Tongue (tissue), 2 donors: ENCODE data around the gene FAM117B. TPM values are rescaled to one million over a fixed set of nuclear protein-coding genes. Genes with fewer than 3 reads are reported as not detected.

Experiments
- DNase-seq: peaks from one replicate; pipeline ENCODE4 v3.0.0-alpha.2; 2015
- total RNA-seq: library from RNA; depleted of rRNA; stranded (reverse); fragments of >200 nt; gene quantifications from one replicate; pipeline ENCODE4 v1.2.3, GENCODE V29; 2014

Gene FAM117B
- total RNA-seq, 1 donor from 2014 or later, result 8.1 TPM

- no peak for DNase-seq
Observed at GRCh38 chr2:202762556-202762955, 127.8 kb downstream of the FAM117B start.

- no peak for DNase-seq
Observed at GRCh38 chr2:202763916-202764315, 129.1 kb downstream of the FAM117B start.

GRCh38 chr2:202764991-202765390 lies 130.2 kb downstream of the FAM117B start:
- no peak for DNase-seq

- DNase-seq, result peak; percentile 11
Observed at GRCh38 chr2:202765436-202765835, 130.7 kb downstream of the FAM117B start.

GRCh38 chr2:202768273-202768672 lies 133.5 kb downstream of the FAM117B start:
- no peak for DNase-seq

- peak; percentile 13 for DNase-seq
Observed at GRCh38 chr2:202769201-202769600, 134.4 kb downstream of the FAM117B start.

GRCh38 chr2:202771336-202771735 lies 136.6 kb downstream of the FAM117B start:
- no peak for DNase-seq

DNA sequence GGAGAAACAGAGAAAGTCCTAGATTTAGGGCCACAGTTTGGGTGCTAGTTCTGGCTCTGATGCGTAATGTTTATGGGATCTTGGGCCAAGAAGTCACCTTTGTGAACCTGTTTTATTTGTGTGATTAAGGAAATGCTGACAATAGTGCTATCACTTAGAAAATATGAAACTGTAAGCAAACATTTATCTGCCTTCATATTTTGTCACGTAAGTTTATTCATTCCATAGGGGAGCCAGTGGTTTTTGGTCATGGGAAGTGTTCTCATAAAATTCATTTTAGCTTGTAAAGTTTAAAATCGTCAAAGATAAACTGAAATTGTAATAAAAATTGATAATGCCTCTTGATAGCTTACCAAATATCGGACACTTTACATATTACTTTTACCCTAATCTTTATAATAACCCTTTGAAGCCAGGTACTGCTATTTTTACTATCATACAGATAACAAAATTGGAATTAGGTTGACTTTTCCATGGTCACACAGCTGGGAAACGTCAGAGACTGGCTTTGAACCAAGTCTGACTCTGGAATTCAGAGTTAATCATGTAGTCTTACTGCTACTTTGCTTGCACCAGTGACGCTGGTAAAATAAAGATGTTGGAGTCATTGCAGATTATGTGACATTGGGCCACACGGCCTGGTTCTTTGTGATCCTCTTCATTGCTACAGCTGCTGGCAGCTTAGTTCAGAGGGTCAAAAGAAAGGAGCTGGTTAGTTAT lies 137.1 kb downstream of the FAM117B start:
- peak; percentile 9 for DNase-seq

GRCh38 chr2:202773301-202773973 lies 138.7 kb downstream of the FAM117B start:
- DNase-seq, result no peak

DNA sequence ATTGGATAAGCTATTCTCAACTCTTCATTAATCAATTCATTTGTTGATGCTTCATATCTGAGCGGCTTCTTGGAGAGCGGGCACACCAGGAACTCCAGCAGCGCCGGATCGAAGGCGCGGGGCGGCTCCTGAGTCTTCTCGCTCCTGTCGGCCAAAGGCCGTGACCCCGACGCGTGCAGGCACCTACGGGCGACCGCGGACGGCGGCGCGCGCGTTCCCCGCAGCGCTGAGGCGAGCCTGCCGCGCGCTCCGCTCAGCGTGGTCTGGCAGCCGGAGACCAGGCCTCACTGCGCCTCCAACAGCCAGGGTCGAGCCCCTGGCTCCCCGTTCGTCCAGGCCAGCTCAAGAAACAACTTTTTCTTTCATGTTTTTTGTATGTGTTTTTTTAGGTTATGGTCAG lies 139.3 kb downstream of the FAM117B start:
- no peak for DNase-seq

DNA sequence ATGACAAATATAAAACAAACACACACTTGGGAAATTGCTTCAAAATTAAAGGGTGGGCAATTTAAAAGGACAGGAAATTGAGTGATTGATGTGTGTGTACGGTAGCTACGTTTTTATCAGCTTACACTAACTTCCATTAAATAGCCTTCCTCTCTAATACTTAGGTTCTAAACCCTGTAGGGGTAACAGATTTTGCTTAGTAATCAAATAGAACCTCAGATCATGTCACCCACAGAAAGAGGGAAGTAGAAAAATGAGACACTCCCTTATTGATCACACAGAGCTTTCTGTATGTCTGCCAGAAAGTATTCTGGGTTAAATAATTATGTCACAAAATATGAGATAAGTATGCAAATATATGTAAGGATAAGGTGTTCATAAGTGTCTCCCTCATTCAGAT lies 143.4 kb downstream of the FAM117B start:
- DNase-seq, result no peak

DNA sequence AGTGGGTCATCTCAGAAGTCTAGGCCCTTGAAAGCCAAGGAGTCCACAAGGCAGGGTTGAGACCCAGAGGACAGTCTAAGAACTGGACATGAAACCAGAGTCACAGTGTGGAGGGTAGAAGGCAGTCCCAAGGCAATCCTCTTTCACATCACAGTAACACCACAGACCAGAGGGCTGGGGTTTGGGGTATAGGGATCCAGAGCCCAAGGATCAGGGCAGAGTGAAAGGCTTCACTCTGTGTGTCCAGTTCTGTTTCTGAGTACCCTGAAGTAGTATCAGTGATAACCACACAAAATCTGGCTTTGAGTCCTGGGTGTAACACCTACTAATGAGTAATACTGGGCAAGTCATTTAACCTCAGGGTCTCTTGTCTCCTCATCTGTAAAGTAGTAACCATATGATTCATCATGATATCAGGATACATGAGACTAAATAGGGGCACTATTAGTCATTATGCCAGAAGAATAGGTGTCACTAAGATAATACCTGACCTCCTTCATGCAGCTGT lies 145.8 kb downstream of the FAM117B start:
- no peak for DNase-seq

GRCh38 chr2:202782940-202783558 lies 148.3 kb downstream of the FAM117B start:
- DNase-seq, result no peak

GRCh38 chr2:202786842-202787241 lies 152.1 kb downstream of the FAM117B start:
- no peak for DNase-seq

- no peak for DNase-seq
Observed at GRCh38 chr2:202790676-202791075, 155.9 kb downstream of the FAM117B start.

GRCh38 chr2:202797944-202798343 lies 163.2 kb downstream of the FAM117B start:
- no peak for DNase-seq

GRCh38 chr2:202805911-202806310 lies 171.1 kb downstream of the FAM117B start:
- peak; percentile 50 for DNase-seq

GRCh38 chr2:202807431-202808138 lies 172.8 kb downstream of the FAM117B start:
- DNase-seq, result peak; percentile 45

DNA sequence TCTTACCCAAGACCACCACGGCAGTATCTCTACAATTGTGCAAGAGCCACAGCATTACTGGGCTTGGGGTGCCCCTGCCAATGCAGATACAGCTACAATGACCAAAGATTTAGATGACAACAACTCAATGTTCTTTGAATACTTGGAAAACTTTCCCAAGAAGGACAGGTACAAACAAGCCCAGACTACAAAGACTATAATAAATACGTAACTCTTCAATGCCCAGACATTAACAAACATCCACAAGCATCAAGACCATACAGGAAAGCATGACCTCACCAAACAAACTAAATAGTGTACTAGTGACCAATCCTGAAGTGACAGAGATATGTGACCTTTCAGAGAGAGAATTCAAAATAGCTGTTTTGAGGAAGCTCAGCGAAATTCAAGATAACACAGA lies 174.0 kb downstream of the FAM117B start:
- DNase-seq, result no peak

GRCh38 chr2:202813387-202813786 lies 178.6 kb downstream of the FAM117B start:
- no peak for DNase-seq

- no peak for DNase-seq
Observed at GRCh38 chr2:202814226-202814625, 179.5 kb downstream of the FAM117B start.

DNA sequence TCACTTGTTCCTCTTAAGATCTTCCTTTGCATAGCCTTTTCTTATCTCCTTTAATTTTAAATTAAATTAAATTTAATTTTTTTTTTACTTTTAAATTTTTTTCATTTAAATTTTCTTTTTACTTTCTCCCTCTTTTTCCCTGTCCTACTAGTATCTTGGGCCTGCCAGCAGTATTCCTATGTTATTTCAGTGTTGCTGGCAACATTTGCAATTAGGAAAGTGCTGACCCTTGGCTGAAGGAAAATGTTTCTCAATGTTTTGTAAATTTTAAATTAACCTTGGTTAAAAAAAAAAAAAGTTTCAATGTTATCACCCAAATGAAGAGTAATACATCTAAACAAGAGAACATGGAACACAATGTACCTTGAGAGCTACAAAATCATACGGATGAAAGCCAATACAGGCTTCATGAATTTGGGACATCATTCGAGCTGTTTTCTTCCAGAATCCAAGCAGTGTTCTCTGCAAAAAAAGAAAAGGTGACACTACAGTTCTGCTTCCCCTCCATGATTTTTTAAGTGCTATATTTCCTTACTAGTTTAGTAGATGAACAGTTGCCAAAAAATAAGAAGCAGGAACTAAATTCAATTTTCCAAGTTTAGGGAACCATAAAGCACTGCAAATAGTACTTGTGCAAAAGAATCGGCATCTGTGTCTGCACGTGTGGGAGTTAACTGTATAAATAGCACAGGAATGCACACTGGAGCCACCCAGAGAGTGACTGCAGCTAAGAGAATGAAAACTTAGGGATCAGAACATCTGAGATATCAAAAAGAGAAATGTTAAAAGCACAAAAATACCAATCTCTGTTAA lies 181.0 kb downstream of the FAM117B start:
- peak; percentile 56 for DNase-seq
